Smooth muscle cell of bladder (primary cell): Measurements from ENCODE around the gene CCDC18. TPM values are rescaled to one million over a fixed set of nuclear protein-coding genes. Genes with fewer than 3 reads are reported as not detected.

Experiments used
- total RNA-seq: library from RNA; depleted of rRNA; stranded (reverse); fragments of >200 nt; gene quantifications from 2 replicates; pipeline ENCODE4 v1.2.3, GENCODE V29; 2014

The CCDC18 gene
- 7.7 and 10.6 TPM in 2 replicates for total RNA-seq

GRCh38 chr1:93180723-93181613 is at the start of gene CCDC18:
Gene CCDC18, plus strand, starts transcription at chr1:93180724. Its CDS starts 2,638 bp downstream, at chr1:93183362.

GRCh38 chr1:93179886-93180722 is 420 bp upstream of the CCDC18 start, which contains the start of gene TMED5:
Gene TMED5, minus strand, starts transcription at chr1:93180413. Its CDS starts 171 bp downstream, at chr1:93180242.

Other genes with a start within 250 kb of the CCDC18 start
- 12.5 and 15.8 TPM in 2 replicates for gene DIPK1A, start 219.3 kb upstream of the CCDC18 start, total RNA-seq
- gene MTF2, start 101.4 kb upstream of the CCDC18 start, total RNA-seq, result 10.1 and 13.6 TPM in 2 replicates
- gene TMED5, start 311 bp upstream of the CCDC18 start, total RNA-seq, result 50.6 and 66.4 TPM in 2 replicates
- gene DR1, start 165.2 kb downstream of the CCDC18 start, total RNA-seq, result 20.6 and 23.1 TPM in 2 replicates